Neural crest cell (in vitro differentiated cells): ENCODE data around the gene KRTAP10-4. TPM values are rescaled to one million over a fixed set of nuclear protein-coding genes. Genes with fewer than 3 reads are reported as not detected.
"Not testable (repeated sequence)": the region's sequence is repeated elsewhere in the genome, so short reads cannot be mapped to it uniquely, and the experiment has no call there.

Experiments
- DNase-seq: peaks from one replicate; pipeline ENCODE4 v3.0.0; 2021; ENCODE audit warnings: low read depth, mixed read lengths, low spot score
- H3K27ac Mint-ChIP-seq: one replicate; pipeline ENCODE4 v1.8.0; 2021; ENCODE audit warnings: mild to moderate bottlenecking, mixed read lengths; ENCODE audit not compliant: unreplicated experiment
- H3K27me3 Mint-ChIP-seq: 2 replicates; pipeline ENCODE4 v1.8.0; 2021; ENCODE audit warnings: low read depth, mild to moderate bottlenecking, mixed read lengths
- H3K36me3 Mint-ChIP-seq: 2 replicates; pipeline ENCODE4 v1.8.0; 2021; ENCODE audit warnings: low read depth, mild to moderate bottlenecking, mixed read lengths
- H3K4me1 Mint-ChIP-seq: 2 replicates; pipeline ENCODE4 v1.8.0; 2021; ENCODE audit warnings: mixed read lengths
- H3K4me3 Mint-ChIP-seq: one replicate; pipeline ENCODE4 v1.8.0; 2021; ENCODE audit warnings: mild to moderate bottlenecking, mixed read lengths
- H3K9me3 Mint-ChIP-seq: 2 replicates; pipeline ENCODE4 v1.8.0; 2021; ENCODE audit warnings: mixed read lengths
- CTCF ChIP-seq: fragments of 200-600 bp; sonication (generic); conservative IDR thresholded peaks from 2 replicates; pipeline ENCODE4 v1.5.0; 2021; ENCODE audit warnings: antibody characterized with exemption, mild to moderate bottlenecking
- total RNA-seq: library from RNA; stranded (reverse); gene quantifications from 2 replicates; pipeline ENCODE4 v1.2.1, GENCODE V29; 2021

KRTAP10-4 gene
- total RNA-seq, 1 donor from 2014 or later = not detected

- no peak for DNase-seq
- Mint-ChIP-seq H3K27me3 (peaks cover 15% of the 10 kb centered on the region), H3K27ac (peak overlapping the region; percentile 55), H3K4me1 (peaks cover 7% of the 10 kb centered on the region), H3K36me3 (peaks cover 17% of the 10 kb centered on the region), H3K4me3 (no peak overlapping the region), H3K9me3 (peaks cover 12% of the 10 kb centered on the region)
- TF ChIP-seq CTCF = no peak
These were observed 5.7 kb downstream of the KRTAP10-4 start for GRCh38 chr21:44579056-44579832.

GRCh38 chr21:44579833-44580144 is 6.3 kb downstream of the KRTAP10-4 start:
- Mint-ChIP-seq H3K27me3 (peaks cover 18% of the 10 kb centered on the region), H3K36me3 (peaks cover 17% of the 10 kb centered on the region), H3K27ac (no peak overlapping the region), H3K4me1 (peaks cover 7% of the 10 kb centered on the region), H3K9me3 (peaks cover 12% of the 10 kb centered on the region), H3K4me3 (no peak overlapping the region)
- DNase-seq = no peak
- no peak for TF ChIP-seq CTCF

- Mint-ChIP-seq H3K9me3 (peaks cover 12% of the 10 kb centered on the region), H3K27me3 (peaks cover 21% of the 10 kb centered on the region), H3K36me3 (peaks cover 17% of the 10 kb centered on the region)
- not testable (repeated sequence) for H3K4me1 Mint-ChIP-seq, H3K27ac Mint-ChIP-seq, DNase-seq, H3K4me3 Mint-ChIP-seq
These were observed 6.8 kb downstream of the KRTAP10-4 start, which contains the start of gene KRTAP10-5 for GRCh38 chr21:44580231-44580821. KRTAP10-5 (minus strand) TSS chr21:44580604; CDS start chr21:44580578, 26 bp downstream.

GRCh38 chr21:44581158-44581557 is 7.6 kb downstream of the KRTAP10-4 start:
- no peak overlapping the region for H3K27ac Mint-ChIP-seq
- peaks cover 12% of the 10 kb centered on the region for H3K9me3 Mint-ChIP-seq
- peaks cover 28% of the 10 kb centered on the region for H3K27me3 Mint-ChIP-seq
- H3K36me3 Mint-ChIP-seq = peaks cover 17% of the 10 kb centered on the region
- H3K4me3 Mint-ChIP-seq = no peak overlapping the region
- TF ChIP-seq CTCF = no peak
- DNase-seq = no peak
- H3K4me1 Mint-ChIP-seq = peaks cover 12% of the 10 kb centered on the region

- H3K27me3 Mint-ChIP-seq = peaks cover 32% of the 10 kb centered on the region
- H3K4me1 Mint-ChIP-seq = peaks cover 12% of the 10 kb centered on the region
- H3K9me3 Mint-ChIP-seq = peaks cover 10% of the 10 kb centered on the region
- H3K4me3 Mint-ChIP-seq = no peak overlapping the region
- no peak for DNase-seq
- peaks cover 13% of the 10 kb centered on the region for H3K36me3 Mint-ChIP-seq
- H3K27ac Mint-ChIP-seq = no peak overlapping the region
- no peak for TF ChIP-seq CTCF
These were observed 8.5 kb downstream of the KRTAP10-4 start for GRCh38 chr21:44582055-44582454.
